ENCODE measurements around the gene XPR1. TPM values are rescaled to one million over a fixed set of nuclear protein-coding genes. Genes with fewer than 3 reads are reported as not detected.

Gene XPR1
- total RNA-seq, 1 donor from 2014 or later = 35.2 TPM

GRCh38 chr1:180765151-180765550, 133.3 kb downstream of the XPR1 start:
- no peaks in the 10 kb centered on the region for H3K36me3 ChIP-seq (ENCODE audit: insufficient read depth, low read length)
- DNase-seq (ENCODE audit: low read depth) (peak; percentile 18), FAIRE-seq (no peak)
- H3K36me3 Mint-ChIP-seq (ENCODE audit: low read depth, unreplicated experiment) = no peaks in the 10 kb centered on the region
- TF ChIP-seq EZH2 (IDR thresholded peaks at IDR 0.05; ENCODE audit: insufficient read depth, low read length) = no peak
- no peak for TF ChIP-seq CTCF (IDR thresholded peaks at IDR 0.05; ENCODE audit: insufficient read depth, low read depth, low read length)
- H3K4me1 Mint-ChIP-seq (ENCODE audit: low read depth, unreplicated experiment) = no peaks in the 10 kb centered on the region
- no peaks in the 10 kb centered on the region for H3K9me3 Mint-ChIP-seq (ENCODE audit: unreplicated experiment)
- no peak overlapping the region for H3K4me3 Mint-ChIP-seq (ENCODE audit: unreplicated experiment)
- no peaks in the 10 kb centered on the region for H4K20me1 ChIP-seq (ENCODE audit: insufficient read depth, low read length)
- no peak overlapping the region for H3K4me3 ChIP-seq (ENCODE audit: insufficient read depth, low read depth, low read length)
- no peak overlapping the region for H3K4me2 ChIP-seq (ENCODE audit: low read length)
- H3K27ac Mint-ChIP-seq (ENCODE audit: unreplicated experiment) = no peak overlapping the region
- H3K9me3 ChIP-seq (ENCODE audit: insufficient read depth, low read depth, low read length) = no peaks in the 10 kb centered on the region
- H3K4me1 ChIP-seq (ENCODE audit: insufficient read depth, low read length) = no peaks in the 10 kb centered on the region
- H3K27me3 ChIP-seq (ENCODE audit: insufficient read depth, low read length) = no peaks in the 10 kb centered on the region
- no peak overlapping the region for H3K27ac ChIP-seq (ENCODE audit: low read depth, low read length)
- H3K27me3 Mint-ChIP-seq (ENCODE audit: low read depth, unreplicated experiment) = no peaks in the 10 kb centered on the region
- H3K9ac ChIP-seq (ENCODE audit: low read length) = no peak overlapping the region
- no peak overlapping the region for H2AFZ ChIP-seq (ENCODE audit: low read depth, low read length)
- no peaks in the 10 kb centered on the region for H3K79me2 ChIP-seq (ENCODE audit: insufficient read depth, low read length)

- no peaks in the 10 kb centered on the region for H3K36me3 ChIP-seq (ENCODE audit: insufficient read depth, low read length)
- H4K20me1 ChIP-seq (ENCODE audit: insufficient read depth, low read length) = no peaks in the 10 kb centered on the region
- no peak overlapping the region for H3K27ac Mint-ChIP-seq (ENCODE audit: unreplicated experiment)
- H3K36me3 Mint-ChIP-seq (ENCODE audit: low read depth, unreplicated experiment) = no peaks in the 10 kb centered on the region
- H3K4me1 Mint-ChIP-seq (ENCODE audit: low read depth, unreplicated experiment) = peaks cover 8% of the 10 kb centered on the region
- H3K4me2 ChIP-seq (ENCODE audit: low read length) = no peak overlapping the region
- no peak overlapping the region for H3K4me3 Mint-ChIP-seq (ENCODE audit: unreplicated experiment)
- peaks cover 10% of the 10 kb centered on the region for H3K4me1 ChIP-seq (ENCODE audit: insufficient read depth, low read length)
- TF ChIP-seq CTCF (IDR thresholded peaks at IDR 0.05; ENCODE audit: insufficient read depth, low read depth, low read length) = no peak
- TF ChIP-seq EZH2 (IDR thresholded peaks at IDR 0.05; ENCODE audit: insufficient read depth, low read length) = no peak
- H3K79me2 ChIP-seq (ENCODE audit: insufficient read depth, low read length) = no peaks in the 10 kb centered on the region
- H3K9me3 Mint-ChIP-seq (ENCODE audit: unreplicated experiment) = no peaks in the 10 kb centered on the region
- no peak overlapping the region for H3K9ac ChIP-seq (ENCODE audit: low read length)
- FAIRE-seq (no peak), DNase-seq (ENCODE audit: low read depth) (no peak)
- H2AFZ ChIP-seq (ENCODE audit: low read depth, low read length) = no peak overlapping the region
- no peaks in the 10 kb centered on the region for H3K9me3 ChIP-seq (ENCODE audit: insufficient read depth, low read depth, low read length)
- no peaks in the 10 kb centered on the region for H3K27me3 Mint-ChIP-seq (ENCODE audit: low read depth, unreplicated experiment)
- no peaks in the 10 kb centered on the region for H3K27me3 ChIP-seq (ENCODE audit: insufficient read depth, low read length)
- no peak overlapping the region for H3K27ac ChIP-seq (ENCODE audit: low read depth, low read length)
- H3K4me3 ChIP-seq (ENCODE audit: insufficient read depth, low read depth, low read length) = no peak overlapping the region
These were observed 138.1 kb downstream of the XPR1 start for GRCh38 chr1:180769889-180770288.

GRCh38 chr1:180773210-180773865, 141.5 kb downstream of the XPR1 start:
- Histone ChIP-seq H3K36me3 (ENCODE audit: insufficient read depth, low read length) (no peaks in the 10 kb centered on the region), H3K27ac (ENCODE audit: low read depth, low read length) (peak overlapping the region; percentile 39), H3K4me3 (ENCODE audit: insufficient read depth, low read depth, low read length) (no peak overlapping the region), H3K4me1 (ENCODE audit: insufficient read depth, low read length) (peaks cover 10% of the 10 kb centered on the region), H4K20me1 (ENCODE audit: insufficient read depth, low read length) (no peaks in the 10 kb centered on the region), H3K79me2 (ENCODE audit: insufficient read depth, low read length) (no peaks in the 10 kb centered on the region), H3K4me2 (ENCODE audit: low read length) (peak overlapping the region; percentile 43), H2AFZ (ENCODE audit: low read depth, low read length) (no peak overlapping the region), H3K27me3 (ENCODE audit: insufficient read depth, low read length) (no peaks in the 10 kb centered on the region), H3K9me3 (ENCODE audit: insufficient read depth, low read depth, low read length) (no peaks in the 10 kb centered on the region), H3K9ac (ENCODE audit: low read length) (no peak overlapping the region)
- Mint-ChIP-seq H3K4me1 (ENCODE audit: low read depth, unreplicated experiment) (peaks cover 8% of the 10 kb centered on the region), H3K27ac (ENCODE audit: unreplicated experiment) (peak overlapping the region; percentile 44), H3K36me3 (ENCODE audit: low read depth, unreplicated experiment) (no peaks in the 10 kb centered on the region), H3K4me3 (ENCODE audit: unreplicated experiment) (no peak overlapping the region), H3K27me3 (ENCODE audit: low read depth, unreplicated experiment) (no peaks in the 10 kb centered on the region), H3K9me3 (ENCODE audit: unreplicated experiment) (no peaks in the 10 kb centered on the region)
- FAIRE-seq (peak; percentile 82), DNase-seq (ENCODE audit: low read depth) (peak; percentile 72)
- TF ChIP-seq CTCF (IDR thresholded peaks at IDR 0.05; ENCODE audit: insufficient read depth, low read depth, low read length) (no peak), EZH2 (IDR thresholded peaks at IDR 0.05; ENCODE audit: insufficient read depth, low read length) (no peak)
